Thymus (tissue), 14 donors: ENCODE results near the gene ZNF853. TPM values are rescaled to one million over a fixed set of nuclear protein-coding genes. Genes with fewer than 3 reads are reported as not detected.
A peak's percentile ranks its signal among the peaks of the same experiment; 100 is the strongest.
"Not testable (repeated sequence)": the region's sequence is repeated elsewhere in the genome, so short reads cannot be mapped to it uniquely, and the experiment has no call there.

ENCODE experiments used
- DNase-seq, 9 donors: peaks; one replicate each; pipeline ENCODE4 v3.0.0-alpha.2; 2013; ENCODE audit warnings: low spot score in 9 of 9, low read depth in 6 of 9, missing footprints in 1 of 9
- H3K27ac ChIP-seq, 2 donors: one replicate each; pipeline ENCODE4 v1.5.1; 2013; ENCODE audit warnings: control low read depth in 1 of 2, low read depth in 1 of 2, low read length in 1 of 2, mild to moderate bottlenecking in 1 of 2, moderate library complexity in 1 of 2
- H3K27me3 ChIP-seq, 2 donors: one replicate each; pipeline ENCODE4 v1.5.1; 2013; ENCODE audit warnings: low read length in 1 of 2; ENCODE audit not compliant: control insufficient read depth in 2 of 2, insufficient read depth in 1 of 2
- H3K36me3 ChIP-seq, 2 donors: one replicate each; pipeline ENCODE4 v1.5.1; 2013; ENCODE audit warnings: low read length in 1 of 2, mild to moderate bottlenecking in 1 of 2, moderate library complexity in 1 of 2; ENCODE audit not compliant: control insufficient read depth in 2 of 2, insufficient read depth in 2 of 2
- H3K4me1 ChIP-seq, 2 donors: one replicate each; pipeline ENCODE4 v1.5.1; 2013; ENCODE audit warnings: low read length in 2 of 2; ENCODE audit not compliant: control insufficient read depth in 2 of 2, insufficient read depth in 2 of 2
- H3K4me3 ChIP-seq, 2 donors: one replicate each; pipeline ENCODE4 v1.5.1; 2013; ENCODE audit warnings: low read length in 2 of 2, control low read depth in 1 of 2, mild to moderate bottlenecking in 1 of 2
- H3K9me3 ChIP-seq, 2 donors: one replicate each; pipeline ENCODE4 v1.5.1; 2013; ENCODE audit warnings: low read length in 1 of 2, mild to moderate bottlenecking in 1 of 2; ENCODE audit not compliant: control insufficient read depth in 2 of 2, insufficient read depth in 1 of 2
- WGBS: extraction: QIAGEN DNeasy Blood & Tissue Kit; methylation state at CpG from one replicate; pipeline ENCODE4 v1.1.7; 2013; 5-methylcytosine and 5-hydroxymethylcytosine counted together
- long read RNA-seq, 10 donors: transcript quantifications; one replicate each; lab custom pipeline, GENCODE V29; 2026
- polyA plus RNA-seq: library from polyadenylated mRNA; stranded (reverse); fragments of 200-250 nt; gene quantifications from one replicate; pipeline ENCODE4 v1.2.3, GENCODE V29; 2013
- total RNA-seq: library from RNA; stranded (reverse); fragments of 120-200 nt; gene quantifications from one replicate; pipeline ENCODE4 v1.2.4, GENCODE V29; 2013
- donor health status: healthy.

The ZNF853 gene
- total RNA-seq (2.8 TPM), polyA plus RNA-seq (3.3 TPM)
- long read RNA-seq, donor 1, result 0 reads
- long read RNA-seq, donor 2, result 0 reads
- long read RNA-seq, donor 3, result 0 reads
- long read RNA-seq, donor 4, partial matches to known transcripts, result 6 of 10 reads
- long read RNA-seq, donor 4, other reads (novel, unspliced or antisense), result 0 of 10 reads
- long read RNA-seq, donor 5, result 0 reads
- long read RNA-seq, donor 6, result 0 reads
- long read RNA-seq, donor 7, partial matches to known transcripts, result 0 of 1 reads
- long read RNA-seq, donor 7, other reads (novel, unspliced or antisense), result 0 of 1 reads
- long read RNA-seq, donor 8, result 0 reads
- long read RNA-seq, donor 9, partial matches to known transcripts, result 0 of 2 reads
- long read RNA-seq, donor 9, other reads (novel, unspliced or antisense), result 0 of 2 reads
- long read RNA-seq, donor 10, partial matches to known transcripts, result 0 of 1 reads
- long read RNA-seq, donor 10, other reads (novel, unspliced or antisense), result 0 of 1 reads

DNA sequence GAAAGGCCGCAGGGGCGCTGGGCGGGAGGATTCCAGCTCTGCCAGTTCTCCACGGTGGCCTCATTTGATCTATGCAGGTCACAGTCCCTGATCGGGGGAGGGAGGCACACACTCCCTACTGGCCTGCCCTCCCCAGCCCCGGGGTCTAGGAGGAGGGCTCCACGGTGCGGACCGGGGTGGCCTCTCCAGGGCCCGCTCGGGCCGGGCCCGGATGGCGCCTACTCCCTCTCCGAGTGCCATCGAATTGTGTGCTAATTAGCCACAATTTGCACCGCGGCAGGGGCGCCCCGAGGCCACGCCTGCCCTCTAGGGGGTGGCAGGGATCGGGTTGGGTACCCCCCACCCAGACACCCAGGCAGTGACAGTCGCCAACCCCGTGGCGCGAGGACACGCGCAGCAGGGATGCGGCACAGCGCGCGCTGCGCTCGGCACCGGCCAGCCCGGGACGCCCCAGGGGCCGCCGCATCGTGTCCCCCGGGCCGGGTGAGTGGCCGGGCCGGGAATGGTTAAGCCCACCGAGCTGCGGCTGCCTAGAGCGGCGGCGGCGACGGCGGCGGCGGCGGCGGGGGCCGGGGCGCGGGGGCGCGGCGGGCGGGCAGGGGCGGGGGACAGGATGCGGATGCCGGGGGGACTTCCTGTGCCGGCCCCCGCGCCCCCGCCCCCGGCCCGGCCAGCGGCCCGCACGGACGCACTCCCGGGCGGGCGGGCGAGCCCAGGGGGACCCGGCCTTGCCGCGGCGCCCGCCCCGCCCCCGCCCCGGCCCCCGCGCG lies at the start of gene ZNF853:
ZNF853 (plus strand) TSS at position 658 of the 770 bp plus-strand sequence. CDS start 565 bp downstream, outside the sequence.
- Histone ChIP-seq H3K27ac (no peak within 1 kb of the TSS), H3K4me3 (peak within 1 kb of the TSS; percentile 48 to 85), H3K4me1 (peaks cover 6 to 23% of the 10 kb centered on the region in 2 donors), H3K36me3 (peaks cover 0 to 4% of the 10 kb centered on the region in 2 donors), H3K9me3 (no peaks in the 10 kb centered on the region), H3K27me3 (peaks cover 0 to 36% of the 10 kb centered on the region in 2 donors)
- DNase-seq, result peak in 1 of 9 donors; percentile 38
- WGBS, result 7% methylated on average over 79 of the region's 91 CpGs

DNA sequence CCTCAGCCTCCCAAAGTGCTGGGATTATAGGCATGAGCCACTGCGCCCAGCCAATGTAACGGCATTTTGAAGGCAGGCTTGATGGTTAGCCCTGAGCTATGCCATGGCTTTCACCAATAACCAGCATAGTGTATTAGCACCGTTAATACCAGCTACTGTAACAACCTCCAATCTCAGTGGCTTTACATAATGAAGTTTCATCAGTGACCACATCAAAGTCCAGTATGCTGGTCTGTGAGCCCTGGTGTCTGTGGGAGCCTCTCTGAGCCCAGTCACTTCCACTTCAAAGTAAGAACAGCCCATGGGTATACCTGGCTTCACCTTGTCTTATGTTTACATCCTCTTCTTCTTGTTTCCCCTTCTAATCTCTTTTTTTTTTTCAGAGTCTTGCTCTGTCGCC lies 49.8 kb upstream of the ZNF853 start:
- Histone ChIP-seq H3K27me3 (no peaks in the 10 kb centered on the region), H3K9me3 (no peaks in the 10 kb centered on the region), H3K4me1 (no peaks in the 10 kb centered on the region), H3K27ac (no peak overlapping the region), H3K36me3 (no peaks in the 10 kb centered on the region), H3K4me3 (no peak overlapping the region)
- DNase-seq, result no peak
- WGBS, result 94% methylated on average over 4 of the region's 4 CpGs

DNA sequence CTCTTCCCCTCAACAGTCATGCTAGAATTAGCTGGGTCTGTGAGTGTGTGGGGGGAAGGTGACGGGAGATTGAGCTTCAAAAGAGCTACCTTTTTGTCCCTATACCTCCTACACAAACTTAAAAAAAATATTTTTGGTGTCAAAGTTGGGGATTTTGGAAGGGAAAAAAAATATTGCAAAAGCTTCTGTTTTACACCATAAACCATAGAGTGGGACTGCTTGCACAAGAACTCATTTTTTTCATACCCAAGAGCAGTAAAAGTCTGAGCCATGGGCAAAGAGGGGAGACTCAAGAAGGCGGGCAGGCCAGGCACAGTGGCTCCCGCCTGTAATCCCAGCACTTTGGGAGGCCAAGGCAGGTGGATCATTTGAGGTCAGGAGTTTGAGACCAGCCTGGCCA lies 47.5 kb upstream of the ZNF853 start:
- no peaks in the 10 kb centered on the region for H3K9me3 ChIP-seq
- H3K4me3 ChIP-seq, result no peak overlapping the region
- no peaks in the 10 kb centered on the region for H3K27me3 ChIP-seq
- no peak for DNase-seq
- H3K4me1 ChIP-seq, result no peaks in the 10 kb centered on the region
- no peaks in the 10 kb centered on the region for H3K36me3 ChIP-seq
- no peak overlapping the region for H3K27ac ChIP-seq
- WGBS, result 91% methylated on average over 3 of the region's 3 CpGs

DNA sequence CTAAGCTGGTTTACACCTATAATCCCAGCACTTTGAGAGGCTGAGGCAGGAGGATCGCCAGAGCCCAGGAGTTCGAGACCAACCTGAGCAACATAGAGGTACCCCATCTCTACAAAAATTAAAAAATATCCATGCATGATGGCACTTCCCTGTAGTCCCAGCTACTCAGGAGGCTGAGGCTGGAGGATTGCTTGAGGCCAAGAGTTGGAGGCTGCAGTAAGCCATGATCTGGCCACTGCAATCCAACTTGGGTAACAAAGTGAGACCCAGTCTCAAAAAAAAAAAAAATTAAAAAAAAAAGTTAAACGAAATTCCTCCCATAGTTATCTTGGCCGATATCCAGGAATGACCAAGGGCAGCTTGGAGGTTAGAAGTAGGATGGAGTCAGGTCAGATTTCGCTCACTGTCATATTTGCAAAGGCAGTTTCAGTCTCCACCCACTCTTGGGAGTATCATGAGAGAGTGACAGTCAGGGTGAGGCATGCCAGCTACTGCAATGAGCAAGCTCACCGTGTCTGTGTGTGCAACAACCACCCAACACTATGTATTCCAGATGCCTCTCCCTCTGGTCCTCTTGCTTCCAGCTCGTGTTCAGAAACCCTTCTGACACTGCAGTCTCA lies 44.1 kb upstream of the ZNF853 start:
- Histone ChIP-seq H3K27ac (no peak overlapping the region), H3K4me1 (peaks cover 0 to 1% of the 10 kb centered on the region in 2 donors), H3K36me3 (no peaks in the 10 kb centered on the region), H3K27me3 (no peaks in the 10 kb centered on the region), H3K9me3 (no peaks in the 10 kb centered on the region), H3K4me3 (no peak overlapping the region)
- no peak for DNase-seq
- WGBS, result 90% methylated on average over 7 of the region's 7 CpGs

DNA sequence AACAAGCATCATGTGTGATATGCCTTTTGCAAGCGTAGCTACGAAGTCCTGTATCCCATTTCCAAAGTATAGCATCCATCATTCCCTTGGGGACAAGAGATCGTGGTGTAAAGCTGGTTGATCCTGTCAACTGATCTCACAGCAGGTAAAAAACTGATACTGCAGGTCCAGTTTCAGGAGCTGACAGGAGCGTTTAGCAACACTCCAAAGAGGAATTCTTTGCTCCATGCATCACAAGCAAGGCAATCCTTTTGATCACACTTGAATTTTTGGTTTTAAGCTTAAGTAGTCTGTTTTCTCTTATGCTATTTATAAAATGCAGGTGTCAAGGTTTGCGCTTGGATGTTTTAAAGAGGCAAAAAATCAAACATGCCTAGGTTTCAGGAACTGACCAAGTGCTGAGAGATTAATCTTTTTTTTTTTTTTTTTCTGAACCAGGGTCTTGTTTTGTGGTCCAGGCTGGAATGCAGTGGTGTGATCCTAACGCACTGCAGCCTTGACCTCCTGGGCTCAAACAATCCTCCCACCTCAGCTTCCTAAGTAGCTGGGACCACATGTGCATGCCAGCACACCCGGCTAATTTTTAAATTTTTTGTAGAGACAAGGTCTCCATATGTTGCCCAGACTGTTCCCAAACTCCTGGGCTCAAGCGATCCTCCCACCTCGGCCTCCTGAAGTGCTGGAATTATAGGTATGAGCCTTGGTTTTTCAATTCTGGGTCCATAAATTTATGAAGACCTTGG lies 40.0 kb upstream of the ZNF853 start:
- no peak for DNase-seq
- Histone ChIP-seq H3K27me3 (no peaks in the 10 kb centered on the region), H3K27ac (no peak overlapping the region), H3K9me3 (no peaks in the 10 kb centered on the region), H3K4me1 (peaks cover 5 to 14% of the 10 kb centered on the region in 2 donors), H3K36me3 (peaks cover 3 to 4% of the 10 kb centered on the region in 2 donors), H3K4me3 (no peak overlapping the region)
- WGBS, result 95% methylated on average over 9 of the region's 9 CpGs

DNA sequence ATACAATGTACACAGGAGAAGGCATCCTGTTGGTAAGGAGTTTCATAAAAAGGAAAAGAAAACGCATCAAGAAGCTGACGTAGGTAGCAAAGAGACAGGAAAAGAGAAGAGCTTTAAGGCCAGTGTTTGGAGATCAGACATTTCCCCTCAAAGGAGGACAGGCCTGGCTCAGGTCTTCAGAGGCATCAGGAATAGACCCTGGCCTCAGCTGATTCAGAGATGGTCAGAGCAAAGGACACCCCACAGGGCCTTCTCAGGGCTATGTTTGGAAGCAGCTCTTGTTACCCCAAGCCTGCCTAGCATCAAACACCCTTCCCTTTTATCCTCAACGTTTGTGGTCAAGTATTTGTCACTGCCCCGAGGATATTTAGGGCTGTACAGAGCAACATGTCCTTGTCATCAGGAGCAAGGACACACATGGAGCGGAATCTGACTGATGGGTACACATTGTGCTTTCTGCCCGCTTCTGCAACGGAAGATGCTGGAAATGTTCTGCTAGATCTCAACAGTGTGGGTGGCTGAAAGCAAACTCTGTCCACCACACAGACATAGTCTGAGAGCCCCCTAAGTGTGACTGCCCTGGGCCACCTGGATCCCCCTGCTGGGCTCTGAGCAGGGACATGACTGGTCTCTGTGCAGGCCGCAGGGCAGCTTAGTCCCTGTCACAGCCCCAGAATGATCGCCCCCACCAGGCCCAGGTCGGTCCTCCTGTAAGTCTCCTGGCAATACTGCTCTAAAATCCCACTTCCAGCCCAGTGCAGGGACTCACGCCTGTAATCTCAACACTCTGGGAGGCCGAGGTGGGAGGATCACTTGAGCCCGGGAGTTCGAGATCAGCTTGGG lies 39.2 kb upstream of the ZNF853 start:
- Histone ChIP-seq H3K9me3 (no peaks in the 10 kb centered on the region), H3K27ac (no peak overlapping the region), H3K27me3 (no peaks in the 10 kb centered on the region), H3K4me3 (peak overlapping the region; percentile 88 to 94), H3K4me1 (peaks cover 5 to 14% of the 10 kb centered on the region in 2 donors), H3K36me3 (peaks cover 11 to 12% of the 10 kb centered on the region in 2 donors)
- no peak for DNase-seq
- WGBS, result 79% methylated on average over 14 of the region's 14 CpGs

DNA sequence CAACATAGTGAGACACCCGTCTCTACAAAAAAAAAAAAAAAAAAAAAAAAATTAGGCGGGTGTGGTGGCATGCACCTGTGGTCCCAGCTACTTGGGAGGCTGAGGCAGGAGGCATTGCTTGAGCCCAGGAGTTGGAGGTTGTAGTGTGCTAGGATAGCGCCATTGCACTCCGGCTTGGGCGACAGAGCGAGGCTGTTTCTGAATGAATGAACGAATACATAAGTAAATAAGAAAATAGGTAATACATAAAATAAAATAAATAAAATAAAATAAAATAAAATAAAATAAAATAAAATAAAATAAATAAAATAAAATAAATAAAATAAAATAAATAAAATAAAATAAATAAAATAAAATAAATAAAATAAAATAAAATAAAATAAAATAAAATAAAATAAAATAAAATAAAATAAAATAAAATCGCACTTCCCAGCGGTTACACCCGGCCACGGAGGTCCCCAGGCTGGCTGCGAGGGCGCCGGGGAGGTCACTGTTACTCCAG lies 38.5 kb upstream of the ZNF853 start:
- DNase-seq, result peak in 1 of 9 donors; percentile 46
- H3K9me3 ChIP-seq, H3K27me3 ChIP-seq: not testable (repeated sequence)
- WGBS, result 10% methylated on average over 14 of the region's 14 CpGs
- H3K4me1 ChIP-seq, result peaks cover 5 to 14% of the 10 kb centered on the region in 2 donors
- peak overlapping the region; percentile 90 to 97 for H3K27ac ChIP-seq
- peaks cover 17 to 18% of the 10 kb centered on the region in 2 donors for H3K36me3 ChIP-seq
- peak overlapping the region; percentile 88 to 94 for H3K4me3 ChIP-seq
